Mesothelial cell of epicardium (in vitro differentiated cells): Measurements from ENCODE around the gene FBXW5. TPM values are rescaled to one million over a fixed set of nuclear protein-coding genes. Genes with fewer than 3 reads are reported as not detected.

Experiments used
- DNase-seq, 2 experiments: peaks; one replicate each; pipeline ENCODE4 v3.0.0; 2021; ENCODE audit warnings: low spot score in 2 of 2; ENCODE audit not compliant: unreplicated experiment in 2 of 2
- H3K27ac Mint-ChIP-seq: 2 replicates; pipeline ENCODE4 v1.8.0; 2021; ENCODE audit warnings: mixed read lengths
- H3K27me3 Mint-ChIP-seq: 2 replicates; pipeline ENCODE4 v1.8.0; 2021; ENCODE audit warnings: low read depth, mixed read lengths
- H3K36me3 Mint-ChIP-seq: 2 replicates; pipeline ENCODE4 v1.8.0; 2021; ENCODE audit warnings: mixed read lengths
- H3K4me1 Mint-ChIP-seq: 2 replicates; pipeline ENCODE4 v1.8.0; 2021; ENCODE audit warnings: mixed read lengths
- H3K4me3 Mint-ChIP-seq: 2 replicates; pipeline ENCODE4 v1.8.0; 2021; ENCODE audit warnings: mild to moderate bottlenecking, moderate library complexity, mixed read lengths
- H3K9me3 Mint-ChIP-seq: 2 replicates; pipeline ENCODE4 v1.8.0; 2021; ENCODE audit warnings: mixed read lengths
- total RNA-seq: library from RNA; stranded (reverse); gene quantifications from 3 replicates; pipeline ENCODE4 v1.2.1, GENCODE V29; 2021
- TF ChIP-seq, protein P1 (sequence below): fragments of 200-600 bp; sonication (generic); IDR thresholded peaks from one replicate; pipeline ENCODE4 v1.5.0; 2021; ENCODE audit warnings: antibody characterized with exemption; ENCODE audit not compliant: unreplicated experiment

Gene FBXW5
- total RNA-seq, 1 donor from 2014 or later = 58.9 TPM

DNA sequence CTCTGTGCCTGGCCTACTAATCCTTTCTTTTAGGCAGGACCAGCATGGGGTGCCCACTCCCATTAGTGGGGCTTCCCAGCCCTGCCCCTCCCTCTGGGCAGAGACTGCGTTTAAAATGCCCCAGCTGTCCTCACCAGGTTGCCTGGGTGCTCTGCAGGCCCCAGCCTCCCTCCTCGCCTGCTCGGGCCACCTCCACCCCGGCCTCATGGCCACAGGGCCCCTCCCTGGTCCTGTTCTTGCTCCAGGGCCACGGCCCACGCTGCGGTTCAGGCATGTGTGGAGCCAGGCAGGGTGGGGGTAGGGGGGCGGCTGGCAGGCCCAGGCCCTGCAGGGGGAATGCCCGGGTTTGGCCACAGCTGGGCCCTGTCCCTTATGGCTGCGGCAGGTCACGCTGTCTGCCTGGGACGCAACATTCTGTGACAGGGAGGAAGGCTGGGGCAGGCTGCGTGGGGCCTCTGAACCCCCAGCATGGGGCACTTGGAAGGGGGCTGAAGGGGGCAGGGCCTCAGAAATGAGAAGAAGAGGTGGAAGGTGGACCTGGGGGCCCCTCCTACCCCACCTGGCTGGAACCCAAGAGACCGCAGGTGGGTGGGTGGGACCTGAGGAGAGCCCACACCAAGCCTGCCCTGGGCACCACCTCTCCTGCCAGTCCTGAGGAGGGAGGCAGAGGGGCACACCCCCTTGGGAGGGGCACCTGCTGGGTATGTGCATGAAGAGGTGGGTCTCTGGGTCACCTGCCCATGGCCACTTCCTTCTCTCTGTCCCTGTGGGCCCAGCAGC is 7.2 kb upstream of the FBXW5 start, which contains the start of gene LCN12:
Gene LCN12, plus strand, starts transcription at position 733 of the 780 bp plus-strand sequence. CDS start 55 bp downstream, outside the sequence.
- no peak within 1 kb of the TSS for H3K27ac Mint-ChIP-seq
- no peaks in the 10 kb centered on the region for H3K36me3 Mint-ChIP-seq
- H3K9me3 Mint-ChIP-seq = peaks cover 7% of the 10 kb centered on the region
- TF ChIP-seq, protein P1, sequence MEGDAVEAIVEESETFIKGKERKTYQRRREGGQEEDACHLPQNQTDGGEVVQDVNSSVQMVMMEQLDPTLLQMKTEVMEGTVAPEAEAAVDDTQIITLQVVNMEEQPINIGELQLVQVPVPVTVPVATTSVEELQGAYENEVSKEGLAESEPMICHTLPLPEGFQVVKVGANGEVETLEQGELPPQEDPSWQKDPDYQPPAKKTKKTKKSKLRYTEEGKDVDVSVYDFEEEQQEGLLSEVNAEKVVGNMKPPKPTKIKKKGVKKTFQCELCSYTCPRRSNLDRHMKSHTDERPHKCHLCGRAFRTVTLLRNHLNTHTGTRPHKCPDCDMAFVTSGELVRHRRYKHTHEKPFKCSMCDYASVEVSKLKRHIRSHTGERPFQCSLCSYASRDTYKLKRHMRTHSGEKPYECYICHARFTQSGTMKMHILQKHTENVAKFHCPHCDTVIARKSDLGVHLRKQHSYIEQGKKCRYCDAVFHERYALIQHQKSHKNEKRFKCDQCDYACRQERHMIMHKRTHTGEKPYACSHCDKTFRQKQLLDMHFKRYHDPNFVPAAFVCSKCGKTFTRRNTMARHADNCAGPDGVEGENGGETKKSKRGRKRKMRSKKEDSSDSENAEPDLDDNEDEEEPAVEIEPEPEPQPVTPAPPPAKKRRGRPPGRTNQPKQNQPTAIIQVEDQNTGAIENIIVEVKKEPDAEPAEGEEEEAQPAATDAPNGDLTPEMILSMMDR = no peak
- peaks cover 7% of the 10 kb centered on the region for H3K4me1 Mint-ChIP-seq
- no peak for DNase-seq
- H3K4me3 Mint-ChIP-seq = no peak within 1 kb of the TSS
- H3K27me3 Mint-ChIP-seq = no peaks in the 10 kb centered on the region

DNA sequence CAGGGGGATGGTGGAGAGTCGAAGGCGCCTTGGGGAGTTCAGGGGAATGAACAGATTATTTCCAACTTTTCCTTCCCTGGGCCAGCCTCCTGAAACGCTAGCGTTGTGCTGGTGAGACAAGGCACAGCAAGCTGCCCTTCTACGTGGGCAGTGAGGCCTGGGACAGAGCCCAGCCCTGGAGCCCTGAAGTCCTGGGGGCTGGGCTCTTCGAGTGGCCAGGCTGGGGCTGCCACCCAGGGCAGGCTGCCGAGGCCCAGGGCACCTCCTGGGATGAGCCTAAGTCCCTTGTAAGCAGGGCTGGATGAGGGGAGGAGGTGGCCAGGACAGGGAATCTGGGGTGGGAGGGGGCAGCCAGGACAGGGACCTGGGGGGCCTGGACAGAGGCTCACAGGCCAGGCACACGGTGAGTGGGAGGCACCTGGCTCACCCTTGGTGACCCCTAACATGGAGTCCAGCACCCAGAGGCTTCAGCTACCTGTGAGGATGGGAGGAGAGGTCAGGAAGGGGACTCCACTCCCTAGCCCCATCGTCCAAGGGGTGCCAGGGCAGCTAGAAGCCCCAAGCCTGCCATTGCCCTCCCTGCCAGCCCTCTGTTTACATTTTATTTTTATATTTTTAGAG is 6.2 kb upstream of the FBXW5 start:
- Mint-ChIP-seq H3K27me3 (no peaks in the 10 kb centered on the region), H3K27ac (peak overlapping the region; percentile 92), H3K36me3 (no peaks in the 10 kb centered on the region), H3K9me3 (no peaks in the 10 kb centered on the region), H3K4me3 (peak overlapping the region; percentile 72), H3K4me1 (peaks cover 7% of the 10 kb centered on the region)
- DNase-seq = no peak
- TF ChIP-seq, protein P1 = no peak

DNA sequence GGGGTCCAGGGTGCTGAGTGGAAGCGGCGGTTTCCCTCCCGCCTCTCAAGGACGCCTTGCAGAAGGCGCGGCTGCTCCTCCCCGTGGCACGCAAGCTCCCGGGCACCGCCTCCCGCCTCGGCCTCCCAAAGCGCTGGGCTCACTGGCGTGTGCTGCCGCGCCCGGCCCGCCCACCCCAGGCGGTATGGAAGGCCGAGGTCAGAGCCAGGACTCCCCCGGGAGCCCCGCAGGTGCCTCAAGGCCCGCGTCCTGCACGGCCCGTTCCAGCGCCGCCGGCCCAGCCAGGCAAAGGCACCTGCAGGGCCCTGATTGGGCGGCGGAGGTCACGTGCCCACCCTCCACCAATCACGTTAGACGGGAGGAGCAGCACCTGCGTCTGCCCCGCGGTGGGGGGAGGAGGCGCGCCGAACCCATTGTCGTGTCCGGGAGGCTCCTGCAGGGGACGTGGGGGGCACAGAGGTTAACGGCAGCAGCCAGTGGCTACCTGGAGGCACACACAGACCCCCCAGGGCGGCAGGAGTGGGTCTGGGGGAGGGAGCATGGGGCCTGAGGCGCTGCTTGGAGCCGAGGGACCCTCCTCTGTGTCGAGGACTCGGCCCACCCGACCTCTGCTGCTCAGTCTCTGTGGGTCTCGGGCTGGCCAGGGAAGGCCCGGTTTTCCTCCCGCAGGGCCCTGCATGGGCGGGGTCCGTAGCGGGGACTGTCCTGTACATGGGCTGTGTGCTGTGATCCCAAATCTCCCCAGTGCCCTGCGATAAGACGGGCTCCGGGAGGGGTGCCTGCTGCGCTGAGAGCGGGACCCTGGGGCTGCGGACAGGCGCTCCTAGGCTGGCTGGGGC is 5.5 kb upstream of the FBXW5 start:
- Mint-ChIP-seq H3K9me3 (no peaks in the 10 kb centered on the region), H3K36me3 (no peaks in the 10 kb centered on the region), H3K27me3 (no peaks in the 10 kb centered on the region), H3K4me1 (peaks cover 7% of the 10 kb centered on the region), H3K4me3 (peak overlapping the region; percentile 72), H3K27ac (peak overlapping the region; percentile 96)
- DNase-seq = peak; percentile 88 to 97
- TF ChIP-seq, protein P1 = no peak

DNA sequence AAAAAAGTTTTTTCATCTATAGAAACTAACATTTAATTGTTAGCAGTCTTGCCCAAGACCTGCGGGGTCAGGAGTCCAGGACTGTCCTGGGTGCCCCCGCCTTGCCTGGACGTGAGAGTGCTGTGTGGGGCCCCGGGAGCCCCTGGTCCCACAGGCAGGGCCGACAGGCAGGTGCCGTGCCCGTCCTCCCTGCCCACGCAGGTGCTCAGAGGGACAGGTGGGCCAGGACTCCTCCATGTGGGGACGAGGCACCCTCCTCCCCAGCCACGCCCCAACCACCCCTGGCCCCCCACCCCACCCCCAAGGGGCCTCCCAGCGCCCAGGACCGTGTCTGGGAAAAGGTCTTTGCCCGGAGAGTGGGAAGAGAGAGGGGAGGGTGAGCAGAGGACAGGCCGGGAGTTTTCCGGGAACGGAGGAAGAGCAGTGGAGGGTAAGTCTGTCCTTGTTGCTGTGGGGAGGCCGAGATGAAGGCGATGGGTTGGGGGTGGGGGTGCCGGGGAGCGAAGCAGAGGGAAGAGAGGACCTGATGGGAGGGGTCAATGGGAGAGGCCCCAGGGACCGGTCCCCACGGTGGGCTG is 4.8 kb upstream of the FBXW5 start:
- no peaks in the 10 kb centered on the region for H3K9me3 Mint-ChIP-seq
- H3K27me3 Mint-ChIP-seq = no peaks in the 10 kb centered on the region
- H3K27ac Mint-ChIP-seq = peak overlapping the region; percentile 96
- H3K36me3 Mint-ChIP-seq = no peaks in the 10 kb centered on the region
- H3K4me3 Mint-ChIP-seq = peak overlapping the region; percentile 71
- TF ChIP-seq, protein P1 = no peak
- peaks cover 10% of the 10 kb centered on the region for H3K4me1 Mint-ChIP-seq
- no peak for DNase-seq

DNA sequence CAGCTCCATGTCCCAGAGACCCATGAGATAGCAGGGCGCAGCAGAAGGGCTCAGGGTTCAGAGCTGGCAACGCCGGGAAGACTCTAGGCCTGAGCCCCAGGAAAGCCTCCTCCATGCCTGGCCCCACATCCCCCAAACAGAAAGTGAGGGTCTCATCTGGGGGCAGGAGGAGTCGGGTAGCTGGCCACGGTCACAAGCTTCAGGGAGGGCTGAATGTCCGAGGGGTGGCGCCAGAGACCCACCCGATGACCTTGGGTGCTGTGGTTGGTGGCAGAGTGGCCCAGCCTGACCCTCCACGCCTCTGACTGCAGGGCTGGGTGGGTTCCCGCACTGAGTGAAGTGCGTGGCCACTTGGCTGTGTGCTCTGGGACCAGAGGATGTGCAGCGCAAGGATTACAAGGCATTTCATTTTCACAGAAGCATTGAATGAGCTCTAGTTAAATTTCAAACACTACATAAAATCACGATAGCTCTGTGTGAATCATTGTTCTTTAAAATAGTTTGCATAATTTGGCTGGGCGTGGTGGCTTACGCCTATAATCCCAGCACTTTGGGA is 3.5 kb upstream of the FBXW5 start:
- peak overlapping the region; percentile 76 for H3K27ac Mint-ChIP-seq
- no peaks in the 10 kb centered on the region for H3K36me3 Mint-ChIP-seq
- H3K4me1 Mint-ChIP-seq = peaks cover 10% of the 10 kb centered on the region
- TF ChIP-seq, protein P1 = no peak
- peak overlapping the region; percentile 38 for H3K4me3 Mint-ChIP-seq
- H3K9me3 Mint-ChIP-seq = no peaks in the 10 kb centered on the region
- H3K27me3 Mint-ChIP-seq = no peaks in the 10 kb centered on the region
- DNase-seq = no peak
